ENCODE data around the gene LBHD2. TPM values are rescaled to one million over a fixed set of nuclear protein-coding genes. Genes with fewer than 3 reads are reported as not detected.

Gene LBHD2
- total RNA-seq, 1 experiment from 2014 or later, result not detected

DNA sequence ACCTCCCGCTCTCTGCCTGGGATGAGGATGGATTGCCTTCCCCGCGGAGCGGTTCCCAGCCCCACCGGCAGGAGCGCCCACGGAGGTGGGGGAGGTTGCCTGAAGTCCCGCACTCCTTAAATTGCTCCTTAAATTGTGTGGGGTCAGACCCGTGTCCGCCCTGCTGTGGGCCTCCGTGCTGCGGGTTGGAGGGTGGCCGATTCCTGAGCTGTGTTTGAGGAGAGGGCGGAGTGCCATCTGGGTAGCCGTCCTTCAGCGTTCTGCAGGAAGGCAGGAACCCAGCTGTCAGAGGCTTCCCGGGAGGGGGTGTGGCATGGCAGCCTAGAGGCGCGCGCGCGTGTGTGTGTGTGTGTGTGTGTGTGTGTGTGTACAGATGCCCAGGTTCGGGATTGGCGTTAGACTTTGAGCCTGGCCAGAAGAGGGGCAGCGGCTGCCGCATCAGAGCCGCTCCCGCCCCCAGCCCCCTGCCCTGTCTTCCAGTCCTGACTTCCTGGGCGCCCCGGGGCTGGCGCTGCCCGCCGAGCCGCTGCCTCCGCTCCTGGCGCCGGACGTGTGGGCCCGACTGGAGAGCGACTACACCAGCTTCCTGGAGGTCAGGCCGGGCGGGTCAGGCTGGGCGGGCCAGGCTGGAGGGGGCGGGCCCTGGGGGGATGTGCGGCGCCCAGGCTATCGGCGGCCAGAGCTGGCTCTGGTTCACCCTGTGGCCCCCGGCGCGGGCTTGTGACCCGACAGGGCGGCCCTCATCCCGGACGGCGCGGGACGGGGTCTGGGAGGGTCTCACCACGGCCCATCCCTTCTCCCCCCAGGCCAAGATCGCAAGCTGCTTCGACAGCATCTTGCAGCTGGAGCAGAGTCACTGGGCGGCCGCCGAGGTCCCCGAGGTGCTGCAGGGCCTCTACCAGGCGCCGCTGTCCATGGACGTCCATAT, 19.7 kb downstream of the LBHD2 start:
- Histone ChIP-seq H3K27me3 (ENCODE audit: control insufficient read depth, insufficient read depth, low read length) (no peaks in the 10 kb centered on the region), H3K27ac (ENCODE audit: low read length) (no peak overlapping the region), H3K4me3 (ENCODE audit: low read depth in 2 of 2, low read length in 2 of 2) (peak overlapping the region; percentile 17 to 33), H3K36me3 (ENCODE audit: control insufficient read depth, insufficient read depth, low read length) (no peaks in the 10 kb centered on the region), H3K4me1 (ENCODE audit: control insufficient read depth, insufficient read depth, low read length) (peaks cover 24% of the 10 kb centered on the region), H3K9me3 (ENCODE audit: control insufficient read depth, insufficient read depth, low read depth, low read length) (no peaks in the 10 kb centered on the region)
- ATAC-seq, result peak; percentile 81
- POLR2A ChIA-PET, result no interaction called here
- BruUV-seq (replicated peaks), result no TSS peak
- intact Hi-C loops (cut with micrococcal nuclease; ENCODE audit: unreplicated experiment), result loop anchor here (10.0 kb wide), 1 partner anchor 191 kb away; no protein-coding TSS in a partner anchor
- TF ChIP-seq SIN3A (IDR thresholded peaks at IDR 0.05; ENCODE audit: borderline replicate concordance, insufficient read depth, low read depth, low read length), result peak; percentile 72; the same call in 1 of the 2 replicates
- TF ChIP-seq, protein P1, sequence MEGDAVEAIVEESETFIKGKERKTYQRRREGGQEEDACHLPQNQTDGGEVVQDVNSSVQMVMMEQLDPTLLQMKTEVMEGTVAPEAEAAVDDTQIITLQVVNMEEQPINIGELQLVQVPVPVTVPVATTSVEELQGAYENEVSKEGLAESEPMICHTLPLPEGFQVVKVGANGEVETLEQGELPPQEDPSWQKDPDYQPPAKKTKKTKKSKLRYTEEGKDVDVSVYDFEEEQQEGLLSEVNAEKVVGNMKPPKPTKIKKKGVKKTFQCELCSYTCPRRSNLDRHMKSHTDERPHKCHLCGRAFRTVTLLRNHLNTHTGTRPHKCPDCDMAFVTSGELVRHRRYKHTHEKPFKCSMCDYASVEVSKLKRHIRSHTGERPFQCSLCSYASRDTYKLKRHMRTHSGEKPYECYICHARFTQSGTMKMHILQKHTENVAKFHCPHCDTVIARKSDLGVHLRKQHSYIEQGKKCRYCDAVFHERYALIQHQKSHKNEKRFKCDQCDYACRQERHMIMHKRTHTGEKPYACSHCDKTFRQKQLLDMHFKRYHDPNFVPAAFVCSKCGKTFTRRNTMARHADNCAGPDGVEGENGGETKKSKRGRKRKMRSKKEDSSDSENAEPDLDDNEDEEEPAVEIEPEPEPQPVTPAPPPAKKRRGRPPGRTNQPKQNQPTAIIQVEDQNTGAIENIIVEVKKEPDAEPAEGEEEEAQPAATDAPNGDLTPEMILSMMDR (IDR thresholded peaks at IDR 0.05), result no peak
- CTCF ChIA-PET, result interaction anchor here (0.5 to 2.2 kb wide), 6 partner anchors 9 to 193 kb away, joined by 3 to 13 read pairs (median 4); partner anchors contain the start of gene EXOC3L4
- in situ Hi-C loops (cut with HindIII; ENCODE audit: low pct_unique_long_range_greater_than_20kb, low sequenced_read_pairs), result no loop called here
- no peak for DNase-seq (ENCODE audit: low read depth, low spot score)

DNA sequence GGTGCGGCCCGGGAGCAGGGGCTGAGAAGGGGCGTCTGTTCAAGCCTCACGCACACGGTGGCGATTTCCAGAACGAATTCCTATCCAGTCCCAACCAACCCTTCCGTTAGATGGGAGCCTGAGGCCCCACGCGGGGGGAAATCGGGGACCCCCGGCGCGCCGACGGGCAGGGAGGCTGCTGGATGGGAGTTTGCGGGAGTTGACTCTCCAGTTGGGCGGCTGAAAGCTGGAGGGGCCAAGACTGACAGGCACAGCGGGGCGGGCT, 20.3 kb downstream of the LBHD2 start:
- no peaks in the 10 kb centered on the region for H3K9me3 ChIP-seq (ENCODE audit: control insufficient read depth, insufficient read depth, low read depth, low read length)
- CTCF ChIA-PET, result interaction anchor here (0.6 to 2.2 kb wide), 11 partner anchors 9 to 238 kb away, joined by 3 to 13 read pairs (median 5); no protein-coding TSS in a partner anchor
- no peak for DNase-seq (ENCODE audit: low read depth, low spot score)
- H3K27me3 ChIP-seq (ENCODE audit: control insufficient read depth, insufficient read depth, low read length), result no peaks in the 10 kb centered on the region
- intact Hi-C loops (cut with micrococcal nuclease; ENCODE audit: unreplicated experiment) (loop anchor here (10.0 kb wide), 1 partner anchor 190 kb away; no protein-coding TSS in a partner anchor), in situ Hi-C loops (cut with HindIII; ENCODE audit: low pct_unique_long_range_greater_than_20kb, low sequenced_read_pairs) (no loop called here)
- TF ChIP-seq POLR2AphosphoS5 (IDR thresholded peaks at IDR 0.05; ENCODE audit: low read depth, low read length), result no peak
- TF ChIP-seq, protein P2, sequence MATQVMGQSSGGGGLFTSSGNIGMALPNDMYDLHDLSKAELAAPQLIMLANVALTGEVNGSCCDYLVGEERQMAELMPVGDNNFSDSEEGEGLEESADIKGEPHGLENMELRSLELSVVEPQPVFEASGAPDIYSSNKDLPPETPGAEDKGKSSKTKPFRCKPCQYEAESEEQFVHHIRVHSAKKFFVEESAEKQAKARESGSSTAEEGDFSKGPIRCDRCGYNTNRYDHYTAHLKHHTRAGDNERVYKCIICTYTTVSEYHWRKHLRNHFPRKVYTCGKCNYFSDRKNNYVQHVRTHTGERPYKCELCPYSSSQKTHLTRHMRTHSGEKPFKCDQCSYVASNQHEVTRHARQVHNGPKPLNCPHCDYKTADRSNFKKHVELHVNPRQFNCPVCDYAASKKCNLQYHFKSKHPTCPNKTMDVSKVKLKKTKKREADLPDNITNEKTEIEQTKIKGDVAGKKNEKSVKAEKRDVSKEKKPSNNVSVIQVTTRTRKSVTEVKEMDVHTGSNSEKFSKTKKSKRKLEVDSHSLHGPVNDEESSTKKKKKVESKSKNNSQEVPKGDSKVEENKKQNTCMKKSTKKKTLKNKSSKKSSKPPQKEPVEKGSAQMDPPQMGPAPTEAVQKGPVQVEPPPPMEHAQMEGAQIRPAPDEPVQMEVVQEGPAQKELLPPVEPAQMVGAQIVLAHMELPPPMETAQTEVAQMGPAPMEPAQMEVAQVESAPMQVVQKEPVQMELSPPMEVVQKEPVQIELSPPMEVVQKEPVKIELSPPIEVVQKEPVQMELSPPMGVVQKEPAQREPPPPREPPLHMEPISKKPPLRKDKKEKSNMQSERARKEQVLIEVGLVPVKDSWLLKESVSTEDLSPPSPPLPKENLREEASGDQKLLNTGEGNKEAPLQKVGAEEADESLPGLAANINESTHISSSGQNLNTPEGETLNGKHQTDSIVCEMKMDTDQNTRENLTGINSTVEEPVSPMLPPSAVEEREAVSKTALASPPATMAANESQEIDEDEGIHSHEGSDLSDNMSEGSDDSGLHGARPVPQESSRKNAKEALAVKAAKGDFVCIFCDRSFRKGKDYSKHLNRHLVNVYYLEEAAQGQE (IDR thresholded peaks at IDR 0.05; ENCODE audit: insufficient read depth in 1 of 2, low read depth in 2 of 2, low read length in 1 of 2), result no peak
- no peak for TF ChIP-seq SIN3A (IDR thresholded peaks at IDR 0.05; ENCODE audit: borderline replicate concordance, insufficient read depth, low read depth, low read length)
- TF ChIP-seq, protein P1 (IDR thresholded peaks at IDR 0.05), result no peak
- TF ChIP-seq TCF7L2 (IDR thresholded peaks at IDR 0.05; ENCODE audit: low read depth, low read length), result no peak
- ATAC-seq, result no peak
- no TSS peak for BruUV-seq (replicated peaks)
- H3K27ac ChIP-seq (ENCODE audit: low read length), result no peak overlapping the region
- POLR2A ChIA-PET, result no interaction called here
- peak overlapping the region; percentile 17 to 33 for H3K4me3 ChIP-seq (ENCODE audit: low read depth in 2 of 2, low read length in 2 of 2)
- H3K36me3 ChIP-seq (ENCODE audit: control insufficient read depth, insufficient read depth, low read length), result no peaks in the 10 kb centered on the region
- peaks cover 21% of the 10 kb centered on the region for H3K4me1 ChIP-seq (ENCODE audit: control insufficient read depth, insufficient read depth, low read length)

Measured in Panc1 (cell line).